ENCODE data around the gene MRM2.

Gene MRM2

GRCh38 chr7:2256306-2257045 lies 14.5 kb upstream of the MRM2 start:
- Histone ChIP-seq H3K4me3 (ENCODE audit: low read length) (no peak overlapping the region), H3K9me3 (ENCODE audit: control insufficient read depth, insufficient read depth, low read length) (no peaks in the 10 kb centered on the region), H3K27ac (ENCODE audit: low read length) (no peak overlapping the region), H3K4me1 (ENCODE audit: control insufficient read depth, insufficient read depth, low read length) (no peaks in the 10 kb centered on the region), H3K36me3 (ENCODE audit: control insufficient read depth, insufficient read depth, low read length) (peaks cover 24% of the 10 kb centered on the region), H3K27me3 (ENCODE audit: control insufficient read depth, insufficient read depth, low read length) (no peaks in the 10 kb centered on the region)
- DNase-seq (ENCODE audit: low read depth, low spot score): no peak
- no CpG with 5 or more reads among the region's 44 CpGs for WGBS (ENCODE audit: insufficient coverage, insufficient read length)

GRCh38 chr7:2255145-2256139 lies 13.4 kb upstream of the MRM2 start:
- Histone ChIP-seq H3K27ac (ENCODE audit: low read length) (no peak overlapping the region), H3K9me3 (ENCODE audit: control insufficient read depth, insufficient read depth, low read length) (no peaks in the 10 kb centered on the region), H3K27me3 (ENCODE audit: control insufficient read depth, insufficient read depth, low read length) (no peaks in the 10 kb centered on the region), H3K4me3 (ENCODE audit: low read length) (no peak overlapping the region), H3K4me1 (ENCODE audit: control insufficient read depth, insufficient read depth, low read length) (no peaks in the 10 kb centered on the region), H3K36me3 (ENCODE audit: control insufficient read depth, insufficient read depth, low read length) (peaks cover 24% of the 10 kb centered on the region)
- DNase-seq (ENCODE audit: low read depth, low spot score): no peak
- WGBS (ENCODE audit: insufficient coverage, insufficient read length): no CpG with 5 or more reads among the region's 33 CpGs

GRCh38 chr7:2254429-2255144 lies 12.6 kb upstream of the MRM2 start:
- Histone ChIP-seq H3K27me3 (ENCODE audit: control insufficient read depth, insufficient read depth, low read length) (no peaks in the 10 kb centered on the region), H3K36me3 (ENCODE audit: control insufficient read depth, insufficient read depth, low read length) (peaks cover 28% of the 10 kb centered on the region), H3K4me1 (ENCODE audit: control insufficient read depth, insufficient read depth, low read length) (no peaks in the 10 kb centered on the region), H3K9me3 (ENCODE audit: control insufficient read depth, insufficient read depth, low read length) (no peaks in the 10 kb centered on the region), H3K27ac (ENCODE audit: low read length) (no peak overlapping the region), H3K4me3 (ENCODE audit: low read length) (no peak overlapping the region)
- no CpG with 5 or more reads among the region's 31 CpGs for WGBS (ENCODE audit: insufficient coverage, insufficient read length)
- no peak for DNase-seq (ENCODE audit: low read depth, low spot score)

- no CpG with 5 or more reads among the region's 32 CpGs for WGBS (ENCODE audit: insufficient coverage, insufficient read length)
- Histone ChIP-seq H3K27me3 (ENCODE audit: control insufficient read depth, insufficient read depth, low read length) (no peaks in the 10 kb centered on the region), H3K36me3 (ENCODE audit: control insufficient read depth, insufficient read depth, low read length) (peaks cover 27% of the 10 kb centered on the region), H3K9me3 (ENCODE audit: control insufficient read depth, insufficient read depth, low read length) (no peaks in the 10 kb centered on the region), H3K4me1 (ENCODE audit: control insufficient read depth, insufficient read depth, low read length) (no peaks in the 10 kb centered on the region), H3K27ac (ENCODE audit: low read length) (no peak overlapping the region), H3K4me3 (ENCODE audit: low read length) (no peak overlapping the region)
- no peak for DNase-seq (ENCODE audit: low read depth, low spot score)
Observed at GRCh38 chr7:2253525-2254244, 11.7 kb upstream of the MRM2 start.

GRCh38 chr7:2253021-2253420 lies 11.0 kb upstream of the MRM2 start:
- DNase-seq (ENCODE audit: low read depth, low spot score): no peak
- Histone ChIP-seq H3K4me1 (ENCODE audit: control insufficient read depth, insufficient read depth, low read length) (no peaks in the 10 kb centered on the region), H3K36me3 (ENCODE audit: control insufficient read depth, insufficient read depth, low read length) (peaks cover 23% of the 10 kb centered on the region), H3K9me3 (ENCODE audit: control insufficient read depth, insufficient read depth, low read length) (no peaks in the 10 kb centered on the region), H3K27me3 (ENCODE audit: control insufficient read depth, insufficient read depth, low read length) (no peaks in the 10 kb centered on the region), H3K27ac (ENCODE audit: low read length) (no peak overlapping the region), H3K4me3 (ENCODE audit: low read length) (no peak overlapping the region)
- WGBS (ENCODE audit: insufficient coverage, insufficient read length): no CpG with 5 or more reads among the region's 9 CpGs

GRCh38 chr7:2251841-2252771 lies 10.1 kb upstream of the MRM2 start:
- no CpG with 5 or more reads among the region's 24 CpGs for WGBS (ENCODE audit: insufficient coverage, insufficient read length)
- no peak overlapping the region for H3K27ac ChIP-seq (ENCODE audit: low read length)
- DNase-seq (ENCODE audit: low read depth, low spot score): no peak

GRCh38 chr7:2251381-2251780 lies 9.4 kb upstream of the MRM2 start:
- Histone ChIP-seq H3K9me3 (ENCODE audit: control insufficient read depth, insufficient read depth, low read length) (no peaks in the 10 kb centered on the region), H3K27ac (ENCODE audit: low read length) (no peak overlapping the region), H3K4me1 (ENCODE audit: control insufficient read depth, insufficient read depth, low read length) (no peaks in the 10 kb centered on the region), H3K4me3 (ENCODE audit: low read length) (no peak overlapping the region), H3K36me3 (ENCODE audit: control insufficient read depth, insufficient read depth, low read length) (peaks cover 16% of the 10 kb centered on the region; the same call in 1 of the 2 replicates), H3K27me3 (ENCODE audit: control insufficient read depth, insufficient read depth, low read length) (no peaks in the 10 kb centered on the region)
- DNase-seq (ENCODE audit: low read depth, low spot score): no peak
- no CpG with 5 or more reads among the region's 10 CpGs for WGBS (ENCODE audit: insufficient coverage, insufficient read length)

More at GRCh38 chr7:2251841-2252771, 10.1 kb upstream of the MRM2 start:
- peaks cover 20% of the 10 kb centered on the region for H3K36me3 ChIP-seq (ENCODE audit: control insufficient read depth, insufficient read depth, low read length)
- no peaks in the 10 kb centered on the region for H3K9me3 ChIP-seq (ENCODE audit: control insufficient read depth, insufficient read depth, low read length)
- no peak overlapping the region for H3K4me3 ChIP-seq (ENCODE audit: low read length)
- no peaks in the 10 kb centered on the region for H3K27me3 ChIP-seq (ENCODE audit: control insufficient read depth, insufficient read depth, low read length)
- H3K4me1 ChIP-seq (ENCODE audit: control insufficient read depth, insufficient read depth, low read length): no peaks in the 10 kb centered on the region

GRCh38 chr7:2249744-2250323 lies 7.8 kb upstream of the MRM2 start:
- peaks cover 13% of the 10 kb centered on the region; the same call in 1 of the 2 replicates for H3K36me3 ChIP-seq (ENCODE audit: control insufficient read depth, insufficient read depth, low read length)
- H3K27me3 ChIP-seq (ENCODE audit: control insufficient read depth, insufficient read depth, low read length): no peaks in the 10 kb centered on the region
- WGBS (ENCODE audit: insufficient coverage, insufficient read length): no CpG with 5 or more reads among the region's 27 CpGs
- no peaks in the 10 kb centered on the region for H3K9me3 ChIP-seq (ENCODE audit: control insufficient read depth, insufficient read depth, low read length)
- no peak overlapping the region for H3K4me3 ChIP-seq (ENCODE audit: low read length)
- DNase-seq (ENCODE audit: low read depth, low spot score): no peak
- no peaks in the 10 kb centered on the region; the same call in 1 of the 2 replicates for H3K4me1 ChIP-seq (ENCODE audit: control insufficient read depth, insufficient read depth, low read length)
- H3K27ac ChIP-seq (ENCODE audit: low read length): no peak overlapping the region
